ENCODE measurements around the gene ANAPC2.

DNA sequence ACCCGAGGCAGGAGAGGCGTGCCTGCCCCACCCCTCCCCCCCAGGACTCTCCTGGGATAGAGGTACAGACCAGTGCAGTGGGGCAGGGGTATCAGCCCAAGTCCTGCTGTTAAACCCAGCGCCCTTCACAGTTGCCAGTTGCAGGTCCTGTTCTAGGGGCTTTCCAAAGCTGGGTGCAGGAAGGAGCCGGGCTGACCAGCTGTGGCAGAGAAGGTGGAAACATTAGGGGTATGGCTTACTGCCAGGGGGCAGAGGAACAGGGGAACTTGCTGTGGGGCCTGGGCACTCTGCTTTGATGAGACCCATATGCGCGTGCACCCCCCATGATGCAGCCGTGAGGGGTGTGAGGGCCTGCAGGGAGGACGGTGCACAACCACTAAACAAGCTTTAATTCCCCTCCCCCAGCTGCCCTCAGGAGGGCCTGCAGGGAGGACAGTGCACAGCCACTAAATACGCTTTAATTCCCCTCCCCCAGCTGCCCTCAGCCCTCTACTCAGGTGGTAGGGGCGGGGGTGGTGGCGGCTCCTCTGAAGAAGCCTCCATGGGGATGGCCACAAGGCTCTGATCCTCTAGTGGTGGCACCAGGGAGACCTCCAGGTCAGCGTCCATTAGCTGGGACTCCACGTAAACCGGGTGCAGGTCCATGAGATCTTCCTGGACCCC, 17.7 kb downstream of the ANAPC2 start:
- TF ChIP-seq, protein P1, sequence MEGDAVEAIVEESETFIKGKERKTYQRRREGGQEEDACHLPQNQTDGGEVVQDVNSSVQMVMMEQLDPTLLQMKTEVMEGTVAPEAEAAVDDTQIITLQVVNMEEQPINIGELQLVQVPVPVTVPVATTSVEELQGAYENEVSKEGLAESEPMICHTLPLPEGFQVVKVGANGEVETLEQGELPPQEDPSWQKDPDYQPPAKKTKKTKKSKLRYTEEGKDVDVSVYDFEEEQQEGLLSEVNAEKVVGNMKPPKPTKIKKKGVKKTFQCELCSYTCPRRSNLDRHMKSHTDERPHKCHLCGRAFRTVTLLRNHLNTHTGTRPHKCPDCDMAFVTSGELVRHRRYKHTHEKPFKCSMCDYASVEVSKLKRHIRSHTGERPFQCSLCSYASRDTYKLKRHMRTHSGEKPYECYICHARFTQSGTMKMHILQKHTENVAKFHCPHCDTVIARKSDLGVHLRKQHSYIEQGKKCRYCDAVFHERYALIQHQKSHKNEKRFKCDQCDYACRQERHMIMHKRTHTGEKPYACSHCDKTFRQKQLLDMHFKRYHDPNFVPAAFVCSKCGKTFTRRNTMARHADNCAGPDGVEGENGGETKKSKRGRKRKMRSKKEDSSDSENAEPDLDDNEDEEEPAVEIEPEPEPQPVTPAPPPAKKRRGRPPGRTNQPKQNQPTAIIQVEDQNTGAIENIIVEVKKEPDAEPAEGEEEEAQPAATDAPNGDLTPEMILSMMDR (IDR thresholded peaks at IDR 0.05), result no peak
- no peak for TF ChIP-seq POLR2A (IDR thresholded peaks at IDR 0.05)
- no peak for TF ChIP-seq EP300 (IDR thresholded peaks at IDR 0.05)

Measured in ovary (tissue), 3 donors.